PFSK-1 (cell line): ENCODE data around the gene CERS4.

ENCODE experiments used
- FOXP2 ChIP-seq: optimal IDR thresholded peaks from 2 replicates; pipeline ENCODE3; 2011; ENCODE audit warnings: borderline replicate concordance, control low read depth, inconsistent platforms; ENCODE audit not compliant: insufficient read depth; ENCODE audit errors: extremely low read length, extremely low read depth
- POLR2AphosphoS5 ChIP-seq: IDR thresholded peaks from 2 replicates; pipeline ENCODE4 v1.6.1; 2012; ENCODE audit warnings: low read depth, mild to moderate bottlenecking, control low read depth, low read length, moderate library complexity
- REST ChIP-seq, 2 experiments: IDR thresholded peaks; 2 replicates each; pipeline versions ENCODE4 v1.6.1 to v1.8.0; 2011 to 2012; ENCODE audit warnings: low read depth in 2 of 2, low read length in 2 of 2, control low read depth in 1 of 2, inconsistent platforms in 1 of 2, mild to moderate bottlenecking in 1 of 2, moderate library complexity in 1 of 2; ENCODE audit not compliant: insufficient read depth in 1 of 2
- SIN3A ChIP-seq: IDR thresholded peaks from 2 replicates; pipeline ENCODE4 v1.6.1; 2012; ENCODE audit warnings: mild to moderate bottlenecking, low read length, moderate library complexity, borderline replicate concordance; ENCODE audit not compliant: insufficient read depth
- TAF1 ChIP-seq: IDR thresholded peaks from 2 replicates; pipeline ENCODE4 v1.6.1; 2012; ENCODE audit warnings: low read length, control low read depth, borderline replicate concordance; ENCODE audit not compliant: insufficient read depth

GRCh38 chr19:8238251-8238650, 29.1 kb downstream of the CERS4 start:
- TF ChIP-seq REST (IDR thresholded peaks at IDR 0.05; ENCODE audit: insufficient read depth in 1 of 2, low read depth in 2 of 2, low read length in 2 of 2): no peak
- no peak for TF ChIP-seq SIN3A
- no peak for TF ChIP-seq TAF1
- no peak for TF ChIP-seq FOXP2
- TF ChIP-seq POLR2AphosphoS5: no peak
